ENCODE data around the gene PROCA1.
"Not testable (repeated sequence)": the region's sequence is repeated elsewhere in the genome, so short reads cannot be mapped to it uniquely, and the experiment has no call there.

PROCA1 gene

GRCh38 chr17:28744104-28744971 is 32.6 kb upstream of the PROCA1 start:
- peak; percentile 47 for DNase-seq (ENCODE audit: low spot score)

- peak; percentile 89 for DNase-seq (ENCODE audit: low spot score)
Measured at GRCh38 chr17:28743243-28744103, 31.8 kb upstream of the PROCA1 start, which contains the start of gene TRAF4. TRAF4 (plus strand) TSS chr17:28744011; CDS start chr17:28744113, 102 bp downstream.

GRCh38 chr17:28741358-28742349 is 30.0 kb upstream of the PROCA1 start:
- DNase-seq (ENCODE audit: low spot score) = no peak

GRCh38 chr17:28740406-28741357 is 29.0 kb upstream of the PROCA1 start:
- no peak for DNase-seq (ENCODE audit: low spot score)

- DNase-seq (ENCODE audit: low spot score) = no peak
Measured at GRCh38 chr17:28738680-28739384, 27.1 kb upstream of the PROCA1 start.

- DNase-seq (ENCODE audit: low spot score) = no peak
Measured at GRCh38 chr17:28737770-28738679, 26.3 kb upstream of the PROCA1 start.

- DNase-seq (ENCODE audit: low spot score) = no peak
Measured at GRCh38 chr17:28737316-28737715, 25.6 kb upstream of the PROCA1 start.

GRCh38 chr17:28735913-28736769 is 24.5 kb upstream of the PROCA1 start:
- not testable (repeated sequence) for DNase-seq (ENCODE audit: low spot score)

GRCh38 chr17:28735242-28735722 is 23.6 kb upstream of the PROCA1 start:
- no peak for DNase-seq (ENCODE audit: low spot score)

- DNase-seq (ENCODE audit: low spot score) = no peak
Measured at GRCh38 chr17:28734712-28735241, 23.1 kb upstream of the PROCA1 start.

- DNase-seq (ENCODE audit: low spot score) = no peak
Measured at GRCh38 chr17:28733346-28733745, 21.7 kb upstream of the PROCA1 start.

GRCh38 chr17:28729950-28730330 is 18.3 kb upstream of the PROCA1 start:
- no peak for DNase-seq (ENCODE audit: low spot score)

GRCh38 chr17:28728364-28729200 is 16.9 kb upstream of the PROCA1 start, which contains the start of gene NEK8:
NEK8 (plus strand) TSS chr17:28728788; CDS start chr17:28728814, 26 bp downstream.
- DNase-seq (ENCODE audit: low spot score) = peak; percentile 96

GRCh38 chr17:28726627-28727491 is 15.2 kb upstream of the PROCA1 start:
- DNase-seq (ENCODE audit: low spot score) = peak; percentile 94

GRCh38 chr17:28726226-28726626 is 14.5 kb upstream of the PROCA1 start, which contains the start of gene TLCD1:
TLCD1 (minus strand) TSS chr17:28726233; CDS start chr17:28726097, 136 bp downstream.
- DNase-seq (ENCODE audit: low spot score) = peak; percentile 77

Measured in LoVo (cell line).